Bronchial epithelial cell (primary cell): ENCODE measurements around the gene MSH2. TPM values are rescaled to one million over a fixed set of nuclear protein-coding genes. Genes with fewer than 3 reads are reported as not detected.
"Not testable (repeated sequence)": the region's sequence is repeated elsewhere in the genome, so short reads cannot be mapped to it uniquely, and the experiment has no call there.

Source experiments
- DNase-seq: peaks from one replicate; pipeline ENCODE4 v3.0.0-alpha.2; 2010; ENCODE audit warnings: low read depth
- FAIRE-seq: peaks from 2 replicates; lab custom pipeline; 2011; peaks lifted over from hg19 to GRCh38; lab: Jason Lieb, UNC
- H3K27me3 ChIP-seq: 2 replicates; pipeline ENCODE4 v1.5.1; 2011; ENCODE audit warnings: low read length; ENCODE audit not compliant: control insufficient read depth, insufficient read depth
- H3K36me3 ChIP-seq: 2 replicates; pipeline ENCODE4 v1.5.1; 2011; ENCODE audit warnings: low read length; ENCODE audit not compliant: control insufficient read depth, insufficient read depth
- H3K4me3 ChIP-seq: 2 replicates; pipeline ENCODE4 v1.5.1; 2011; ENCODE audit warnings: mild to moderate bottlenecking, low read depth, low read length, control low read depth
- total RNA-seq: library from RNA; depleted of rRNA; stranded (reverse); fragments of >200 nt; gene quantifications from 2 replicates; pipeline ENCODE4 v1.2.1, GENCODE V29; 2014
- TF ChIP-seq, protein P1 (sequence below): IDR thresholded peaks from 2 replicates; pipeline ENCODE4 v1.5.1; 2011; ENCODE audit warnings: mild to moderate bottlenecking, moderate library complexity, low read length, control low read depth, inconsistent platforms; ENCODE audit not compliant: insufficient read depth, severe bottlenecking

Gene MSH2
- total RNA-seq, 1 donor from 2014 or later = 10.0 TPM

DNA sequence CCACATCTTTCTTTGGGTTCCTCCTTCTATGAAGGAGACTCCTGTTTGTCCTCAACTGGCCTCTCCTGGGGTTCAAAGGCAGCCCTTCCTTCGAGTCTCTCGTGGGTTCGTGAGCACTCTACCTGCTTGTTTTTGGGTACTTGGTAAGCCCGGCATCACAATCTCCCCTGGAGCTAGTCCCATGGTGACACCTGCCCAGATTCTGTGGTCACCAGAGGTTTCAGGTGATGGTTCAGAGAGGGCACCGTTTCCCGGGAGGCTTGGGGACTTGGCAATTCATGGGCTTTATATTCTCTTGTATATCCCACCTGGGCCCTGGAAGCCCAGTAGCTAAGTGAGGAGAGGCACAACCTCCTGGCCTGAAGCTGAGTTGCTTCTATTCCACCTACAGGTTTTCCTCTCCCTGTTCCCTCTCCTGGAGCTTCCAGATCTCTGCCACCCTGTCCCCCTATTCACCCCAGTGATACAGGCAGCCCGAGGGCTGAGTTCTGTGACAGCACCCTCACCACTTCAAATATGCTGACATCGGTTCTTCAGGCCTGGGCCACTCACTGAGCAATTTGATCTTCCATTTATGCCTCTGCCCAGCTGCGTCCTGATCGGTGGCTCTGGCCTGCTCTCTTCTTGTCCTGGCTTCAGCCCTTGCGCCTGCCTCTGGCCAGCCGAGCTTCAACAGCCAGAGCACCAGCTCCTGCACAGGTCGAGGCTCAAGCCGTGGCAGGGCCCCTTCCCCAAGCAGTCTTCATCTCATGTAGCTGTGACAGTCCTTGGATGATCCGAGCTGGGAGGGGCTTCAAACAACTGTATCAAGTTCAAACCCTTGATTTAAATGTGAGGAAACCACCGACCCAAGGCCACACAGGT, 91.5 kb downstream of the MSH2 start:
- no peak for DNase-seq
- H3K4me3 ChIP-seq = no peak overlapping the region
- H3K27me3 ChIP-seq = no peaks in the 10 kb centered on the region
- H3K36me3 ChIP-seq = no peaks in the 10 kb centered on the region
- TF ChIP-seq, protein P1, sequence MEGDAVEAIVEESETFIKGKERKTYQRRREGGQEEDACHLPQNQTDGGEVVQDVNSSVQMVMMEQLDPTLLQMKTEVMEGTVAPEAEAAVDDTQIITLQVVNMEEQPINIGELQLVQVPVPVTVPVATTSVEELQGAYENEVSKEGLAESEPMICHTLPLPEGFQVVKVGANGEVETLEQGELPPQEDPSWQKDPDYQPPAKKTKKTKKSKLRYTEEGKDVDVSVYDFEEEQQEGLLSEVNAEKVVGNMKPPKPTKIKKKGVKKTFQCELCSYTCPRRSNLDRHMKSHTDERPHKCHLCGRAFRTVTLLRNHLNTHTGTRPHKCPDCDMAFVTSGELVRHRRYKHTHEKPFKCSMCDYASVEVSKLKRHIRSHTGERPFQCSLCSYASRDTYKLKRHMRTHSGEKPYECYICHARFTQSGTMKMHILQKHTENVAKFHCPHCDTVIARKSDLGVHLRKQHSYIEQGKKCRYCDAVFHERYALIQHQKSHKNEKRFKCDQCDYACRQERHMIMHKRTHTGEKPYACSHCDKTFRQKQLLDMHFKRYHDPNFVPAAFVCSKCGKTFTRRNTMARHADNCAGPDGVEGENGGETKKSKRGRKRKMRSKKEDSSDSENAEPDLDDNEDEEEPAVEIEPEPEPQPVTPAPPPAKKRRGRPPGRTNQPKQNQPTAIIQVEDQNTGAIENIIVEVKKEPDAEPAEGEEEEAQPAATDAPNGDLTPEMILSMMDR = no peak
- no peak for FAIRE-seq

- Histone ChIP-seq H3K27me3 (no peaks in the 10 kb centered on the region), H3K36me3 (no peaks in the 10 kb centered on the region), H3K4me3 (no peak overlapping the region)
- peak; percentile 62 for DNase-seq
- TF ChIP-seq, protein P1 = no peak
- peak; percentile 93 for FAIRE-seq
These were observed 95.0 kb downstream of the MSH2 start for GRCh38 chr2:47497843-47498460.

- FAIRE-seq (no peak), DNase-seq (peak; percentile 25)
- H3K27me3 ChIP-seq = no peaks in the 10 kb centered on the region
- H3K36me3 ChIP-seq = no peaks in the 10 kb centered on the region
- H3K4me3 ChIP-seq = no peak overlapping the region
- TF ChIP-seq, protein P1 = no peak
These were observed 96.1 kb downstream of the MSH2 start for GRCh38 chr2:47499093-47499492.

- FAIRE-seq (no peak), DNase-seq (no peak)
- TF ChIP-seq, protein P1 = no peak
- no peaks in the 10 kb centered on the region for H3K27me3 ChIP-seq
- H3K36me3 ChIP-seq = no peaks in the 10 kb centered on the region
- H3K4me3 ChIP-seq = no peak overlapping the region
These were observed 96.8 kb downstream of the MSH2 start for GRCh38 chr2:47499621-47500309.

- Histone ChIP-seq H3K4me3 (no peak overlapping the region), H3K36me3 (no peaks in the 10 kb centered on the region), H3K27me3 (no peaks in the 10 kb centered on the region)
- DNase-seq (peak; percentile 76), FAIRE-seq (no peak)
- TF ChIP-seq, protein P1 = no peak
These were observed 98.6 kb downstream of the MSH2 start for GRCh38 chr2:47501374-47502200.

GRCh38 chr2:47502498-47502897, 99.5 kb downstream of the MSH2 start:
- not testable (repeated sequence) for H3K36me3 ChIP-seq, DNase-seq, FAIRE-seq, H3K27me3 ChIP-seq, H3K4me3 ChIP-seq
